DMS53 treated with DMSO at 0.1 percent for 48 hours (cell line): Measurements from ENCODE around the gene GPRC5A.

Experiments
- DNase-seq: peaks from one replicate; lab custom pipeline; 2025; ENCODE audit not compliant: unreplicated experiment; lab: John Stamatoyannopoulos, UW

The GPRC5A gene

DNA sequence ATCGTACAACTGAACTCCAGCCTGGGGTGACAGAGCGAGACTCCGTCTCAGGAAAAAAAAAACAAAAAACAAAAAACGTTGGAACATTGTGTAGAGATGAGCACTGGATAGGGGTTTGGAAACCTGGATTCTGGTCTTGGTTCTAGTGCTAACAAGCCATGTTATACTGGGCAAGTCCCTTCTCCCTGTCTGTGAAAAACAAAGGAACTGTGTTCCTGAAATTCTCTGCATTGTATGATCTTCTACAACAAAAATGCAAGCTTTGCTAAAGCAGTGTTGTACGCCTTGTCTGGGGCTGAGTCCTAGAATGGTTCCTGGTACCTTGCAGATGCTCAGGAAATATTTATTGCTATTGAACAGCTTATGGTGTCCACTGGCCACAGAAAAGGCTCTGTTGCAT, 47.2 kb downstream of the GPRC5A start:
- DNase-seq: no peak

DNA sequence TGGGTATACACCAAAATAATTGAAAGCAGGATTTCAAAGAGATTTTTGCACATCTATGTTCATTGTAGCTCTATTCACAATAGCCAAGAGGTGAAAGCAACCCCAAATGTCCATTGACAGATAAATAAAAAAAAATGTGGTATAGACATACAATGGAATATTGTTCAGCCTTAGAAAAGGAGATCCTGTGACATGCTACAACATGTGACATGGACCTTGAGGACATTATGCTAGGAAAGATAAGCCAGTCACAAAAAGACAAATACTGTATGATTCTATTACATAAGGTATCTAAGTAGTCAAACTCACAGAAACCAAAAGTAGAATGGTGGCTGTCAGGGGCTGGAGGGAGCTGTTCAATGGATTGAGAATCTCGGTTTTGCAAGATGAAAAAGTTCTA, 48.5 kb downstream of the GPRC5A start:
- no peak for DNase-seq

DNA sequence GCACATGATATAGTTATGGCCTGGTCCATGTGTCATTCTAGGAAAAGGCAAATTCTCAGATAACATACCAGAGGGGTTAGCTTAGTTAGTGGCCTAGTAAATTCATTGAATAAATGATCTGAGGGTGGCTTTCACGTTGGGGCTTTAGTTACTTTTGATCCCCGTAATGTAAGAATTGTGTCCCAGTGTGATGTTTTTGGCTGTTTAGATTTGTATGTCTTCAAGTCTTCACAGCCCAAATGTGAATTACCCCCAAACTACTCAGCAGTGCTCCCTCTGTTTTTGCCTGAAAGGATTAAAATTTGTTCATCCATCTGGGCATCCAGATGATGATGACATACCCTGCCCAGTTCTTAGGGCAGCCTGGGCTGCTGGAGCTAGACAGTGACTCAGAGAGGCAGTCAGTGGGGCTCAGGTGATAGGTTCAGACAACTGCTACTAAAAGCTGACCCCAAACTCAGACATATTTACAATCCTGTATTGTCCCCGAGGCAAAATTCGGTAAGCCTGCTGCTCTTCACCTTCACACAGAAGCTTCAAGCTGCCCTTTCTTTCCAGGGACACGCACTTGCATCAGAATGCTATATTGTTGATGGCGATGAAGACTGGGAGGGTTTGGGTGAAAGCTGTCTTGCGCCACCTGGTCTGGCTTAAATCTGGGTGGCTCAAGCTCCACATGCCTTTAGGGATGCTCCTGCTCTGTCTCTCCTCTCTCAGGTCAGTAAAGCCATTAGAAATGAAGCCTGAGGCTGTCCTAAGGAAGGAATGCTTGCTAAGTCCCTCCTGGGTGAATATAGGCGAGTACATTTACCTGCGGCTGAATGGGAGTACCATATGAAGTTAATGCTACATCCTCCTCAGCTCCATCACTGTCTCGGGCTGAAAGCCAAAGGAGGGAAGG, 50.3 kb downstream of the GPRC5A start:
- DNase-seq: no peak

DNA sequence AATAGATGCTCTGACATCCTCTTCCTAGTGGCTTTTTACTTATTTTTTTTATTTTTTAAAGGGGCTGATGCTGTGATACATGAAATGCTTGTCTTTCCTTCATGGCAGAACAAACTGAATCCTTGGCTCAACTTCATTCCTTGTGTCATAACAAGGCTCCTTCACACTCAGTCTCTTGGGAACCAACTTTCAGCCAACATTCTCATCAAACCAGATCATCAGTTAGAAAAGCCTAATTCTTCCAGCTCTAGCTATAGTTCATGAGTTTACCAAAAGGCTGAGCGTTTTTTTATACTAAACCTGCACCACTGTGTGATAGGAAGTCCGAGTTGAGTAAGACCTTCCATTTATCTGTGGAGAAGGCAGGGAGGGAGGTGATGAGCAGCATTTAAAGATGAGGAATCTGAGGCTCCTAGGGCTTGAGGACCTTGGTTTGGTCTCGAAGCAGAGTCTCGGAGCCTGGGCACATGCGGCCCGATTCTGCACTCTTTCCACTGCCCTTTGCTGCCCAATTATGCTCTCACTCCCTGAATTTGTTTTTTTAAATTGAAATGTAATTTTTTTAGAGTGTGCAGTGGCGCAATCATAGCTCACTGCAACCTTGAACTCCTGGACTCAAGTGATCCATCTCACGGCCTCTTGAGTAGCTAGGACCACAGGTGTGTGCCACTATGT, 52.4 kb downstream of the GPRC5A start:
- DNase-seq: no peak

DNA sequence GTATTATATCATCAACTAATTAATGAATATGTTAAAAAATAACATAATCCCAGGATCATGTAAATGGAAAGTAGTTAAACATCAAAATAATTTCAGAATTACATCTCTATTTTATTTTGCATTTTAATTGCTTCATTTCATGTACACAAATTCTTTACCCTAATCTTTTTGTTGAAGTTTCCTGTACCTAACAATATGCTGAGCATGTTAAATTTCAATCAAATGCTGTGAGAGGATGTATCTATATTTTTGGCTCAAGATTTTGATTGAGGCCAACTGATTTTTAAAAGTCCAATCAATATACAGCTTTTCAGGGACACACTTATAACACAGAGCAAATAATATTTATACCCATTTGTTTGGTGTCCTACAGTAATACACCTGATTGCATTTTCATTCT, 54.2 kb downstream of the GPRC5A start:
- no peak for DNase-seq

DNA sequence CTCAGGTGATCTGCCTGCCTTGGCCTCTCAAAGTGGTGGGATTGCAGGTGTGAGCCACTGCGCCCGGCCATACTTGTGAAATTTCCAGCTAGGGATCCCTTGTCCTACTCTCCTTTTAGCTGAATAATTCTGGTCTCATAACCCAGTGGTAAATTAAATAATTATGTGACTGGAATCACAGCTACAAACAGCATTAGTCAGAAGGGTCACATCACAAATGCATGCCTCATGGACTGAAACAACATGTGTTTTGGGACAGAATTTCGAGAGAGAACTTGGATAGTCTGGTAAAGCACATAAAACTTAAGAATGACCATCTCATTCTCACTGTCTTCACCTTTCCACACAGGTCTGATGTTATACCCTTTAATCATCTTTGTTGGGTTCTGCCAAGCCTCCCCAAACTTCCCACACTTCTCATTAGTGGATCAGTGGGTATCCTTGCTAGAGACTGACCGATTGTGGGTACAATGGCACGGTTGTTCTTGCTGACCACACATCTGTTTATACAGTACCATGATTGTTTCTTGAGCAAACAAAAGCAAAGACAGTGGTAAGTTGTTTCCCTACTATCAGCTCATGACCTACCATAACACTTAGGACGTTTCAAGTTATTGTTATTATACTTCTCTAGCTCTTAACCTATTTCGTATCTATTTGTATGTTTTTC, 55.5 kb downstream of the GPRC5A start:
- no peak for DNase-seq

DNA sequence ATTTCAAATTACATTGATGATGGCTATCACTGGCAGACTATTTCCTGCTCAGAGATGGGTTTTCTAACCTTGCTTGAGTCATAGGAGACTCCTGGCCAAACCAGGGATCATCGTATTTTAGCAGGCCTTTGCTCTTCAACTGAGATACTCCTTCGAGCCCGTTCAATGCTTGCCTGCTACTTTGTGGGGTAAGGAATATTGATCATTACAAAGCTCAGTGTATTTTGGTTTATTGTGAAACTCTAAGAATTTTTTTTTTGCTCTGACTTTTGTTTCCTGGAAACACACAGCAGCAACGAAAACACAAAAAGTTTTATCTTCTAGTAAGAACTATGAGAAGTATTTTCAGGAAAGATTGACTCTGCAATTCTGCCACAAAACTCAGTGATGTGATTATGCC, 56.5 kb downstream of the GPRC5A start:
- DNase-seq: no peak

DNA sequence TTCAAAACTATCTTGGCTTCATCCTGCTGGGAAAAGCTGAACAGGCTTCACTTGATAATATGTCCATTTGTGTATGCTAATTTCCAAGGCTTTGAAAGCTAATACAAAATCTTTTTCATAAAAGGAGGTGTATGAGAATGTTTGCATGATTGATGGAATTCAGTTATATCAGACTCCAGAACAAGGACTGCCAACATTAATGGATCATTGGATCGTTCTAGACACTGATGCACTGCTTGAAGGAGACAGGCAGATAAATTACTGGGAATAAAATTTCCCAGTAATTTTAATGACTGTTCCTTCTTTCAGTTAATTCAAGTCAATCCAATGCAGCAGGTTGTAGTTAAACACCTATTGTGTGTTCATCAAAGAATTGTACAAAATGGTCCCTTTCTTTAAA, 60.1 kb downstream of the GPRC5A start:
- DNase-seq: no peak

DNA sequence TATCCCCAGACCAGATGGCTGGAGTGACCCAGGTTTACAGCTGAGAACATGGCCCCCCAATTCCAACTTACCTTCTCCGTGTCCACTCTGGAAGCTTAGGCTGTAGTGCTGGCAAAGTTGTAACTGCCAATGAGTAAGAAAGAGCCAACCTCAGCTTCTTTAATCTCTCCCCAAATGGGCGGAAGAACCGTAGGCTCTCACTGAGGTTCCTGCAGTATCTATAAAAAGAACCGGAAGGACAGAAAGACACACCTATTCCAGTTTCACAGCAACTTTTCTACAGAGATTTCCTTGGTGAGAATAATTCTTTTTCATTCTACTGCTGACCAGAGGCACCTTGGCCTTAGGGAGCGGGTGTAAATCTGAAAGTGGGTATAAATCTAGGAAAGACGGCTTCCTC, 60.7 kb downstream of the GPRC5A start, which contains the start of gene GPRC5D:
GPRC5D (minus strand) TSS at position 135 of the 400 bp plus-strand sequence. CDS start 1,786 bp downstream, outside the sequence.
- DNase-seq: no peak

DNA sequence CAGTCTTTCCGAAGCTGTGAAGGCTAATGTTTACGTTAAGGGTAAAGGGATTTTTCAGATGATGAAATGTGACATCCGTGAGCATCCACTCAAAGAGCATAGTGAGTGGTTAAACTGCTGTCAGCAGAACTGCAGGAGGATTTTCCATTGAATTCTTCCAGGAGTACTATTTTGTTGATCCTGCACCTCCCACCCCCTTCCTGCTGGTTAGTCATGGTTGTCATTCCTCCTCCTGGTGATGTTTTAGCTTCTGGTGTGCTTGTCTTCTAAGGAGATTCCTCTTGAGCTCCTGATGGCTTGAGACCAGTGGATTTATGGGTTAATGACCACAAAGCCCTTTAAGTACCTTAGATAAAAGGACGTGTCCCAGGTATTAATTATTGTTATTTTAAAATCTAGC, 63.0 kb downstream of the GPRC5A start:
- DNase-seq: no peak

DNA sequence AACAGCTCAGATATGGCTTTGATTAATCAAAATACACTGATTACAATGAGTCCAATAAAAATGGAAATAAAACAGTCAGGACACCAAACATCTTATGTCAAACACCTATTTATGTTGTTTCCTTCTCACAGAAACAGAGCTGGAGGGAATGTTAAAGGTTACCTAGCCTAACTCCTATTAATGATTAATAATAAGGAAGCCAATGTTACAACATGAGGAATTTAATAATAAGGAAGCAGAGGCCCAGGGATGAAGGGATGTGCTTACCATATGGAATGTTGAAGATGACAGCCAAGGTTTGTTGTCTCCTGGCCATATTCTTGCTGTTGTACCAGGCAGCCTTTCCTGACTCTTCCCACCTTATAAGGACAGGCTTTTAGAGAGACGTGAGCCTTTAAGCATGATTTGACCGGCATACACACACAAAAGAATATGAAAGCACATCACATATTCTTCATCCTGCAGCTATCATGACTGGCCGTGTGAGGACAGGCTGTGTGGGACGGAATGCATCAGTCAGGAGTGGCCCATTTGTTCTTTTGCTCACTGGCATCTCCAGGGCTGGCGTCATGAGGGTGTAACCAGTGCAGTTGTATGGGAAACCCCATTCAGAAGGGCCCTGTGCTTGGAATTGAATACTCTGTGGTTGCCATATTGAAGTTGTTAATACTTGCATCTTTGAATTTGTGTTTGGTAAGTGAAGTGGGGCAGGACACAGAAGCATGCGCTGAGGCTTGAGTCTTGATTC, 63.7 kb downstream of the GPRC5A start:
- DNase-seq: no peak

DNA sequence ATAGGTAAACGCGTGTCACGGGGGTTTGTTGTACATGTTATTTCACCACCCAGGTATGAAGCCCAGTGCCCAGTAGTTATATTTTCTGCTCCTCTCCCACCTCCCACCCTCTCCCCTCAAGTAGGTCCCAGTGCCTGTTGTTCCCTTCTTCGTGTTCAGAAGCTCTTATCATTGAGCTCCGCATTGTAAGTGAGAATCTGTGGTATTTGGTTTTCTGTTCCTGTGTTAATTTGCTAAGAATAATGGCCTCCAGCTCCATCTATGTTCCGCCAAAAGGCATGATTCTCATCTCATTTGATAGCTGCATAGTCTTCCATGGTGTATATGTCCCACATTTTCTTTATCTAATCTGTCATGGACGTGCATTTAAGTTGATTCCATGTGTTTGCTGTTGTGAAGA, 67.5 kb downstream of the GPRC5A start:
- DNase-seq: no peak

DNA sequence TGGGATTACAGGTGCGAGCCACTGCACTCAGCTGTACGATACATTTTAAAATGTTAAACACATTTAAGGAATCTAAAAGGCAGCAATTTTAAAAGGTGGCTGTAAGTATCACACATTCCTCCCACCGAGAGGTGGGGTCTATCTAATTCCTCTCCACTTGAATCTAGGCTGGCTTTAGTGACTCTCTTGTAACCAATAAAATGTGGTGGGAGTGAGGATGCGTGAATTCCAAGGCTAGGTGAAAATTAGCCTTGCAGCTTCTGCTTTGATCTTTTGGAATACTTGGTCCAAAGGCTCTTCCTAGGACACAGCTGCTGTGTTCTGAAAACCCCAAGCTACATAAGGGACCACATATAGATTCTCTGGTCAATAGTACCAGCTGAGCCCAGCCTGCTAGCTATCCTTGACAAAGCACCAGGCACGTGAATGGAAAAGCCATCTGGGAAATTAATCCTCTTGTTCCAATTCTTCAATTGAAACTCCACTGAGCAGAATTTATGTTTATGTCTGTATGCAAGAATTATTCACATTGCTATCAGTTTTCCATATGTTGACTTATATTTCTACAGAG, 69.4 kb downstream of the GPRC5A start:
- no peak for DNase-seq

DNA sequence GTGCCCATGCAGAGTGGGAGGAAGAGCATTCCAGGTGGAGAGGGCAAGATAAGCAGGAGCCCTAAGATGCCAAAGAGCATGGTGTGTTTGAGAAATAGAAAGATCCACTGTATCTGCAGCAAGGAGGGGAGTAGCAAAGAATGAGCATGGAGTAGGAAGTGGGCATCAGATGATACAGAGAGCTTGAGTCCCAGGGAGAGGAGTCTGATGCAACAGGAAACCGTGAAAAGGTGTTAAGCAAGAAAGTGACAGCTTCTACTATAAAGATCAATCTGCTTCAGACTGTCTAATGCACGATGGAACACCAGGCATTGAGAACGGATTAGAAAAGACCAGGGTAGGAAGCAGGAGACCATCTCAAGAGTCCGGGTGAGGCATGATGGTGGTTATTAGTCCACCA, 72.9 kb downstream of the GPRC5A start:
- no peak for DNase-seq

DNA sequence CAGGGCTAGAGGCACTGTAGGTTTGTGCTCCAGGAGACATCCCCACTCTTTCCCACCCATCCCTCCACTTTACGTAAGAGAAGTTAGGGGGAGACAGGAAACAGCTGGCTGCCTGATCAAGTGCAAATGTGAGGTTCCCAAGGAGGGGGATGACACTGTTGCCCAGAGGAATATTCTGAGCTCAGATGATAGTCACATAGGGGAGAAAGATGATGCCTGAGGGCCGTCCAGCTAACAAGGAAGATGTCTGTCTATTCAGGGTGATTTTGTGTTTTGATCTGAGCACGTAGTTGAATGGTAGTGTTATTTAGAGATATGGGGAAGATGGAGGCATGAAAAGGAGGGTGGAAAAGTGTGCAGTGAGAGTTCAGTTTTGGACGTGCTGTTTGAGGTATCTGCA, 74.5 kb downstream of the GPRC5A start:
- DNase-seq: no peak
